GM21360 (cell line): ENCODE measurements around the gene DSCAM.

Source experiments
- ATAC-seq: cut with Tn5 transposase; IDR thresholded peaks from one replicate; pipeline ENCODE4 v1.9.1; 2021; ENCODE audit warnings: mild to moderate bottlenecking, moderate library complexity; ENCODE audit not compliant: unreplicated experiment

Gene DSCAM

DNA sequence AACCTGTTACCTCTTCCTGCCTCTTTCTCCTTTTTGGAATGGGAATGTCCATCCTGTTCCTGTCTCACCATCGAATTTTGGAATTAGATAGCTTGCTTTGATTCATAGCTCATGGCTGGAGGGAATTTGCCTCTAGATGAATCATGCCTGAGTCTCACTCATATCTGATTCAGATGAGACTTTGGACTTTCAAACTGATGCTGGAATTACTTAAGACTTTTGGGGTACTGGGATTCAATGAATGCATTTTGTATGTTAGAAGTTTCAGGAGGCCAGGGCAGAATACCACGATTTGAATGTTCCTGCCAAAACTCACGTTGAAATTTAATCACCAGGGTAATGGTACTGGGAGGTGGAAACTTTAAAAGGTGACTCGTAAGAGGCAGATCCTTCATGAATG is 132.4 kb downstream of the DSCAM start:
- no peak for ATAC-seq

DNA sequence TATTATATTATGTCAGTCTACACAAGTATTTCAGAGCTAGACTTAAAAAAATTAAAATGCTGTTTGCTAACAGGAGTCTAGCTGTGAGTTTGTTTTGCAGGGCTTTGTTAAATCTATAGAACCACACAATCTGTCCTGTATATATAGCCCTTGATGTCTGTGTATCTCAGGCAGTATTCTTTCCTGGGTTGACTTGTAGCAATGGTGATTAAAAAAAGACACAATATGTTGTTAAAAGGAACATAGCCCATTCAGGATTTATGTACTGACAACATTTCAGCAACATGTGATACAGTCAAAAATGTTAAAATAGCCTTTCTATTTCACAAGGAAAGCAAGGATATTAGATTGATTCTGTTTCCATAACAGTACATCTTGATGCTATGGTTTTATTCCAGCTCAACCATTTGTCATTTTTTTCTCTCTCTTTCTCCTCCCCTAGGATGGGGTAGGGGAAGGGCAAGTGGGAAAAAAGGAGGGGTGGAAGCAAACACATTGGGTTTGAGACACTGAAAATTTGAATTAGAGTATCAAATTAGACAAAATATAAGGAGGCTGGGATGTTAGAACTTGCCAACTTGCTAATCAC is 139.2 kb downstream of the DSCAM start:
- ATAC-seq, result no peak

DNA sequence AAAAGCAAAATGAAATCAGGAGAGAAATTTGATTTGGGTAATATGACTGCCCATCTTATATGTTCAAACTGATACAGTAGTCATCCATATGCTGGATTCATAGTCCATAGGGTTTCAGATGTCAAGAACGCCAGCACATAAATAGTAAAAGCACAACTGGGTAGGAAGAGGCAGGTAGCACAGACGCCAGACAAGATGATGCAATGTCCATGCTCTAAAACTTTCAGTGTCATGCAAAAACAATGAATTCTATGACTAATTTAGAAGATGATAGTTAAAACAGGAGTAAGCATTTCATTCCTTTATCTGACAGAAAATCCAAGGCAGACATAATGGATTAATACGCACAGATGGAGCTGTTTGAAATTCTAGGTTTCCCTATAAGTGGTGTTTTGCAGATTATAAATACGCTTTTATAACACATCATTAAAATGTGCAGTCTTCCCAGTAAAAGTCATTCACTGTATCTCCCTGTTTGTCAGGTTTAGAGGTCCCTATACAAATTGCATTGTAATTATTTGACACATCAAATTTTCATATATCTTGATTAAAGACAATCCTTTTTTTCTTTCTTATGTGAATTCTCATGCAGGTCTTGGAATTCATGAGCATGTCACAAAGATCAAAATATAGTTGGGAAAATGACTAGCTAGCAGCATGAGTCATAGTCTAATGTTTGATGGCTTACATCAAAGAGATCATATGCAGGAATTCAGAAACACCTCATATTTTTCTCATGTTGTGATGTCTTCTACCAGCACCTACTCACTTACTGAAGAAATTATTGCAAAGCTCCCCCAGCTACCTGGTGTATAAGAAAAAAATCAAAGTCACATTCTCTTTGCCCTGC is 139.9 kb downstream of the DSCAM start:
- no peak for ATAC-seq

DNA sequence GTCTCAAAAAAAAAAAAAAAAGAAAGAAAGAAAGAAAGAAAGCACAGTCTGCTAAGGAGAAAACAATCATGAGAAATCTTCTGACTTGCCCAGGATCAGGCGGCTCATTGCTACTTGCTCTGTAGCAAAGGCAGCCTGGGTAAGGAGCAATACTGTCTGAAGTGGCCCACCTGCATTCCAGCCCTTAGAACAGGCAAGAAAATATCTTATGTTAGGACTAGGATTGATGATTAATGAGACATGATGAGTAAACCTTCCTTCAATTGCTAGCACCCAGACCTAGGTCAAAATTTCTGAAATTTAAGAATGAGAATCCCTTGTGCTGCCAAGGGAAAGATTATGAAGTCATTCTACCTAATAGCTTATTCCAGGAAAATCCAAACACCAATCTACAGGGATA is 140.8 kb downstream of the DSCAM start:
- ATAC-seq, result no peak

DNA sequence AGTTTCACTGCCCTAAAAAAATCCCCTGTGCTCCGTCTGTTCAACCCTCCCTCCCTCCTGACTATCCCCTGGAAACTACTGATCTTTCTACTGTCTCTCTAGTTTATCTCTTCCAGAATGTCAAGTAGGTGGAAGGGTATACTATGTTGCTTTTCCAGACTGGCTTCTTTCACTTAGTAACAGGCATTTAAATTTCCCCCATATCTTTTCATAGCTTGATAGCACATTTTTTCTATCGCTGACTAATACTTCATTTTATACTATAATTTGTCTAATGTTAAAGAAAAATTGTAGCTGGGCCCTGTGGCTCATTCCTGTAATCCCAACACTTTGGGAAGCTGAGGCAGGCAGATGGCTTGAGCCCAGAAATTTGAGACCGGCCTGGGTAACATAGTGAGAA is 142.8 kb downstream of the DSCAM start:
- no peak for ATAC-seq

DNA sequence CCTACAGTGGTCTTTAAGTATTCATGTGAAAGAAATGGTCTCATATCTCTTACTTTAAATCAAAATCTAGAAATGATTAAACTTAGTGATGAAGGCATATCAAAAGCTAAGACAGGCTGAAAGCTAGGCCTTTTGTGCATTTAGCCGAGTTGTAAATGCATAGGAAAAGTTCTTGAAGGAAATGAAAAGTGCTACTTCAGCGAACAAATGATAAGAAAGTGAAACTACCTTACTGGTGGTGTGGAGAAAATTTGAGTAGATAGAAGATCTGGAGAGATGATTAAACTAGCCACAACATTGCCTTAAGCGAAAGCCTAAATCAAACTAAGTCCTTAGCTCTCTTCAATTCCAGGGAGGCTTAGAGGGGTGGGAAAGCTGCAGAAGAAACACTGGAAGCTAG is 147.6 kb downstream of the DSCAM start:
- no peak for ATAC-seq

DNA sequence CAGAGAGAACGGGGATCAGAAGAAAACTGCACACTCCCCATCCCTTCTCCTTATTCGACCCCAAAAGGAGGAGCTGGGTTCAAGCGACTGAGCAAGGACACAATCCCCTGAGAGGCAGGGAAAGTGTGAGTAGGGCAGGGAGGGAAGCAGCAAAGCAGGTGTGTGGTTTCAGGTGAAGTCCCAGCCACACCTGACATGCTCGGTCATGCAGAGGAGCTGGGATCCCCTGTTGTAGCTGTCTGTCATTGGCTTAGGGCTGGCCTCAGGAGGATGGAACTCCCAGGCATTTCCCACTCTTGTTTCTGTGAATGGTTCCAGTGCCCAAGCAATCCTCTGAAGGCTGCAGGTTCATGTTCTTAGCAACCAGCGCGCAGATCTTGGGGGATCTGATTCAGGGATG is 150.7 kb downstream of the DSCAM start:
- ATAC-seq, result no peak

DNA sequence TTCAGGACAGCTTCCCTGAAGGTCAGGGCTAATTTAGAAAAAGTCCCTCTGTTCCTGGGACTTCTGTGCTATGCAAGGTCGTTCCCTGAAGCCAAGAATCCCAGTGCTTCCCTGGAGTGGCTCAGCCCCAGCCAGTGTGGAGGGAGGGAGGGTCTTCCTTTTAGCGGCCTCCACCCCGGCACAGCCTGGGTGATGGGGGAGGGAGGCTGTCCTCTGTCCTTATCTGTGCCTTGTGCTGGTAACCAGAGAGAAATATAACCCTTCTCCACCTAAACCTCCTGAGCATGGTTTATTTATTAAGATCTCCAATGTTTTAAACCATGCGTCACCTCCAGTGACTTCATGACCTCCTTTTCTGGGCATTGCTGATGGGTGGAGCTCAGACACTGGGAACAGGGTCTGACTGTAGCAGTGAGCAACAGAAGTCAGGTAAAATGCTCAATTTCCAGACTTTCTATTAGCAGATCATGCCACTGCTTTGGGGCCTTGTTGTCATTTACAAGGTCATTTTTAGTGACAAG is 157.1 kb downstream of the DSCAM start:
- no peak for ATAC-seq

DNA sequence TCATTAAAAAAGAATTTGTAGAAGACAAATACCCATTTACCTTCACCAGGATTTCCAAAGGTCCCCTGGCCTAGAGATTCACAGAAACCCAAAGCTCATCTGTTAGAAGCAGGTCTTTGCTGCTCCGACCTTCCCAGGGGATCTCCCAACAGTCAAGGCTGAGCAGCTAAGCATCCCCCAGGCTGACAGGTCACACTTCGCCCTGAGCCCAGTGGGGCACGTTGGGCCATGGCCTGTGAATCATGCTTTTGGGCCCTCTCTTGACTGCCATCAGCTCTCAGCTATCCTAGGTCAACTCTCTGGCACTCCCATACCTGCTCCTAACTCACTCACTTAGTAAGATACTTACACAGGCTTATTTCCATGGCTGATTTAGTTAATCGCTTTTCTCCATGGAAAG is 157.7 kb downstream of the DSCAM start:
- ATAC-seq, result no peak

DNA sequence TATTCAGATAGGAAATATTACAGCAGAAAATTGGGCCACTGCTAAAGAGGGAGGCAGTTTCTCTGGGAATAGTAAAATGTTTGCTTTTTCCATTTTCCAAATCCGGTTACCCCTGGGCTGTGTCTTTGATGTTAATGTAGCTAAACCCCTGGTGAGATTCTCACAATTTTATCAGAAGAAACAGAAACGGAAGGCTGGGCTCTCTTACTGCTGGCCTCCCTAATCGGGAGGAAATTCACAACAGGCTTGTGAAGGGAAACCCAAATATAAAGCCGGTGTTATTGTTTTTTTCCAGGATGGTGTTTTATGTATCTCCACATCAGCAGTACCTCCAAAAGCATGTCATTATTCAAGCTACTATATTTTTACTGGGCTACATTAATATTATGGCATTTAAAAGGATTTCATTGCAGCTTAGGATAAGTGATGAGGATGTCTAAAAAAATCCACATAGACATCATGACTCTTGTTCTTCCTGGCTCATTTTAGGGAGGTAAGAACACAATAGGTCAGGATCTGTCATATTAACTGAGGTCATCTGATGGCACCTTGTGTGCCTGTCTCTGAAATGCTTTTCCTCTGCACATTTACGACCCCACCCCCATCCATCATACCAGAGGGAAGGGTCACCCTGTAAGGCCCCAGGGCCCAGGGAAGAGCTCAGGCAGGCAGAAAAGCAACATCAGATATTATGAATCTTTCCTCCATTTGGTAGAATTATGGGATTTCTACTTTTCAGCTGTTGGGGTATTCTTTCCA is 158.7 kb downstream of the DSCAM start:
- no peak for ATAC-seq

DNA sequence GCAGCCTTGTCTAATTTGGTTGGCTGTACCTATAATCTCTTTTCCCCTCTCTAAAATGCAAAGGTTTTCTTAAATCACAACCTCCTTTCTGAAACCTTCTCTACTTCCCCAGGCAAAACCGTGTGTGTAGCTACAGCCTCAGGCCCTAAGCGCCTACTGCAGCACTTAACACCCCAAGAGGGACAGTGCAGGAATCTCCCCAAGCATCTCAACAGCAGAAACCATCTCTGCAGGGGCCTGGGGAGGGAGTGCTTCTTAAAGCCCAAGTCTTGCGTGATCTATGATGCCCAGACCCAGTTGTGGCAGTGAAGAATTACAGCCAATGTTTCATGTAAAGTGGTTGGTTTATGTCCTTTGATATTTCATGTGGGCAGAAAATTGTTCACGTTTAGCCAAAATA is 159.3 kb downstream of the DSCAM start:
- no peak for ATAC-seq

DNA sequence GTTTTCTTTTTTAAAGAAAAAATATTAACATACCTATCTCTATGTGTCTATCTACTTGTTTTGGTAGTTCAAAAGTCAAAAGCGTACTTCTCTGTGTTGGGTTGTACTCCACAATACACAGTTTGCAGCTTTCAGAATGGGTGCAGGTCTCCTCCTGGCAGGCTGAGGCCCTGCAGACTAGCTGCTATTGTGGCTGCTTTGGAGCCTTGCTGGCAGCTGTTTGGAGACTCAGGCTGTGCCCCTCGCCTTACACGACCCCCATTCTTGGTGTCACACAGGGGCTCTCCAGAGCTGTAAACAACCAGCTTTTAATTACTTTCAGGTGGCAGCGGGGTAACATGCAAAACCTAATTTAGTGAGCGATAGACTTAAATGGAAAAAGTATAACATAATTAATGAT is 160.4 kb downstream of the DSCAM start:
- no peak for ATAC-seq

DNA sequence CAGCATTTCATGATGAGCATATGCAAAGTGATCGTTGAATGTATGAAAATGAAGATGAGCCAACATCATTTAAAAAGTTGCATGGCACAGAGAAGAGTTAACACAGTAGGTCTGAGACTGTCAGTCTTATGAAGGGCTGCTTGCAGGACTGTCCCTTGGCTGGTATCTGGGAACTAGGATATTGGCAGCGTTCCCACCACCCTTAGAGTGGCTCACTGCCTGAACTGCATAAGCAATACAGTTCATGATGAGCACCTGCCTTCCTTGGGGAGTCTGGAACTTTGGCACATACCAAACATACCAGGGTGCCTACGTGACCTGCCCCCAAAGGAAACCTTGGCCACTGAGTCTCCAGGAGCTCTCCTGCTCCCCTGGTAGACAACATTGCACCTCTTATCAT is 161.8 kb downstream of the DSCAM start:
- ATAC-seq, result no peak

DNA sequence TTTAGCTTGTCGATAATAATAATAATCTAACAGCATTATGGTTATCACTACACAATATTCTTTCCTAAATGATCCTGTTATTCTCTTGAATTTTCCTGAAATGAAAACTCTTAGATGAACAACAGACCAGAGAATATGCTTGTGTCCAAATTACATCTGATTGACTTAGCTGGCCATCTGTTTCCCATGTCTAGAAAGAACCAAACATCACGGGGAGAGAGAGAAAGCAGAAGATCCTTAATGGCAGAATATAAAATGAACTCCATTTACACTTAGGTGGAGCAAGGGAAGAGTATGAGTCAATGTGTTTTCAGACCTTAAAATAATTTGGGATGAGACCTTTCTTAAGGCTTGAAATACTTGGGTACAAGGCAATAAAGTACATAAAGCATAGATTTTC is 162.2 kb downstream of the DSCAM start:
- ATAC-seq, result no peak

DNA sequence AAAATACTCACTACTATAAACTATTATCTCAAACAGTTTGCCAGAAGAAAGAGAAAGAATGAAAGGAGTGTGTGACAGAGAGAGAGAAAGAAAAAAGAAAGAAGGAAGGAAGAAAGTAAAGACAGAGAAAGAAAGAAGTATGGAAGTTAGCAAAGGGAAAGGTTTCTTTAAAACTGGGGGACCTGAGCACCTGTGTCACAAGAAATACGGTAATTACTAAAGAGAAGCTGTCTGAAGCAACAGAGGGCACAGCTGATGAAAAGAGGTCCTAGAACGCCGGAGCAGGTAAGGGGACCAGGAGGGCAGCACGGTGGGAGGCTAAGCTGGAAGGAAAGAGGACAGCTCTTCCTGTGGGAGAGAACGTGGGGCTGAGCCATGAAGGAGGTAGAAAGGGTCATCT is 163.6 kb downstream of the DSCAM start:
- no peak for ATAC-seq

DNA sequence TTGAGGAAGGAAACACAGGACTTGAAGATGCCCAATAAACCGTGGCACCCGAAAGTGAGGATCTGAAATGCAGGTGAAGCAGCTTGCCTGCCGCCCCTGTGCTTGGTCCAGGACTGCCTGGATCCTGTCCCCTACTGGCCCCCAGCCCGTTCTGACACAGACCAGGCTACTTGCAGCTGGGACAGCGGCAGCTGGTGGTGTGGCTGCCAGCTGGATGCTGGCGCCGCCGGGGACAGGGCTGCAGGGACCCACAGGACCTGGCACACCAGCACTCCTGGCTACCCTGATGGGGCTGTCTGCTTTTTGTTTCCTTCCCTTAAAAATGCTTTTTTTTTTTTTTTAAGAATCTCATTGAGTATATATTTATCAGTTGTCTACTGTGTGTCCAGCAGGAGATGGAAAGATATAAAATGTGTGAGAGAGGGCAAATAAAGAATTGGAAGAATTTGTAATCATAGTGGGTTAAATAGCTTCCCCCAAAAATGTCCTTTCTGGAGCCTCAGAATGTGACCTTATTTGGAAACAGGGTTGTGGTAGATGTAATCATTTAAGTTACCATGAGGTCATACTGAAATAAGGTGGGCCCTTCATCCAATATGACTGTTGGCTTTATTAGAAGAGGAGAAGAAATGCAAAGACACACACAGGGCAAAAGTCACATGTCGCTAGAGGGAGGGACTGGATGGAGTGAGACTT is 165.6 kb downstream of the DSCAM start:
- ATAC-seq, result no peak

DNA sequence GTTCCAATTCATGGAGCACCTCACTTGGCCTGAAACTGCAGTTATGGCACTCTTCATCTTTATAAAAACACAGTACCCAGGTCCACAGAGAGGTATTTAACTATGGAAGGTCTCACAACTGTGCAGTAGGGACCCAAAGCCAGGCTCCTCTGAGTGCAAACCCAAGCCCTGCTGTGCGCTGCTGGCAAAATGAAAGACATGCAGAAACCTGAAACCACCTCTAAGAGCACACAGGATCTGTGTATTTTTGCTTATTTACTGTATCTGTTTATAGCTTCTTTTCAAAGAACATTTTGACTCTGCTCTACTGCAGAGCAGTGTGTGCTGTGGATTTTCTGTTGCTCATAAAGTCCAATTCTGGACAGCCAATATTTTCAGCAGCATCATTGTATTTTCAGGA is 166.6 kb downstream of the DSCAM start:
- ATAC-seq, result no peak

DNA sequence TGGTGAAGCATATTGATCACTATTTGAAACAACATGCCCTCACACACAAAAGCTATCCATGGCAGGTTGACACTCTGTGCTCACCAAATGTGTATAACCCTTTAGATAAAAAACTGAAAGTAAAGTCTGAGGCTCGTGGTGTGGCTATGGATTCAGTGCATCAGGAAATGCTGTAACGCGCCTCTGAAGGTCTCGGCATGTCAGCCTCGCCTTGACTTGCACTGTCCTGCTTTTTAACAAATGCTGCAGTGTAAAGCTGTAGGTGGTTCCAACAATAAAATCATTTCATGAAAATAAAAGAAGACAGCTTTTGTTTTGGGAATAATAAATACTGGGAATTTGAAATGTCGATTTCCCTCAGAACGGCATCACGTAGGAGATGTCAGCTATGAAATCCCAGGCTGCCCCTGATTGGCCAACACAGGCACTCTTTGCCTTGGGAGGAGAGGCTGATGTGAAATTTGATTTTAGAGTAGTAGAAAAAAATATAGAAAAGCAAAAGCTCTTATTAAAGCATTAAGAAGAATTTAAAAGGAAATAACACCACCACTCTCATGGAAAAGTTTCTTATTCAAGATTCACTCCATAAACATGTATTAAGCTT is 168.2 kb downstream of the DSCAM start:
- no peak for ATAC-seq

DNA sequence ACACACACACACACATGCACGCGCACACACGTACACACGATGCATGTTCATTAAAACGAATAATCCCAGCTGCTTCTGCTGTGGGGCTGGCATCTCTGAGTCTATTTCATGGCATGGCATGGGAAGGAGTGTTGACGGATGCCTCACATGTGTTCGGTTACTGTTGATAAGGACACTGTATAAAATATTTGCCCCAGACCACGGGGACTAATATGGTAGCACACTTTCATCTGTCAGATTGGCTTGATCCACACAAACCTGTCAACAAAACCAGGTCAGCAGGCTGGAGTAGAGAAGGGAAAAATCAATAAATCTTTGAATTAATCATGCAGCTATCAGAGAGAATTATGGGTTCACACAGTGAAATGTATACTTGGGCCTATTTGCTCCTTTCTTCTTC is 171.9 kb downstream of the DSCAM start:
- no peak for ATAC-seq

DNA sequence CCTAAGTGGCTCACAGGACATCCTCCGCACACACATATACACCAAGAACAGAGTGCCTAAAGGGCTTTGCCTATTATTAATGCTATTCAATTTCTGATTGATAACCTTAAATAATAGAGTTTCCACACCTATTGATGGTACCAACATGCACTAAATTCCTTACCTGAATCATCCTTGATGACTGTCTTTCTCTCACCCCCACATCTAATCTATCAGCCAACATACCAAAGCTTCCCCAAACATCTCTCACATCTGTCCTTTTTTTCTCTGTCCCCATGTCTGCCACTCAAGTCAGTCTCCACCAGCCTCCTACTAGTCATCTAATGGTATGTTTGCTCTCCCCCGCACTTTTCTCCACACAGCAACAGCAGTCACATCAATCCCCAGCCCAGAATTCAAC is 174.4 kb downstream of the DSCAM start:
- ATAC-seq, result no peak

DNA sequence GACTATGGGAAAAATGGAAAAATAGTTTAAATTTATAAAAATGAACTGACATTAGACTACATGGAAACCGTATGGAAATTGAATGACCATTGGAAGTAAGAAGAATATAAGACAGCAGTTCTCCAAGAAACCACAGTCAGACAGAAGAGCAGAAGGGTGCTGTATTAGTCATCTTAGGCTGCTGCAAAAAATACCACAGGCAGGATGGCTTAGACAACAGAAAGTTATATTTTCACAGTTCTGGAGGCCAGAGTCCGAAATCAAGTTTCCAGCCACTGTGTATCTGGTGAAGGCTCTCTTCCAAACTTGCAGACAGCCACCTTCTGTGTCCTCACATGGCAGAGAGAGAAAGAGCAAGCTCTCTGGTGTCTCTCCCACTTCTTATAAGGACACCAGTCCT is 175.2 kb downstream of the DSCAM start:
- ATAC-seq, result no peak
